ENCODE results near the gene RGS7. TPM values are rescaled to one million over a fixed set of nuclear protein-coding genes. Genes with fewer than 3 reads are reported as not detected.

Gene RGS7
- total and polyA plus RNA-seq, 2 of the 8 experiments (the other 6 are each of a cell fraction or from before 2014, with no cell fraction given) = 1.6 to 3.0 TPM

DNA sequence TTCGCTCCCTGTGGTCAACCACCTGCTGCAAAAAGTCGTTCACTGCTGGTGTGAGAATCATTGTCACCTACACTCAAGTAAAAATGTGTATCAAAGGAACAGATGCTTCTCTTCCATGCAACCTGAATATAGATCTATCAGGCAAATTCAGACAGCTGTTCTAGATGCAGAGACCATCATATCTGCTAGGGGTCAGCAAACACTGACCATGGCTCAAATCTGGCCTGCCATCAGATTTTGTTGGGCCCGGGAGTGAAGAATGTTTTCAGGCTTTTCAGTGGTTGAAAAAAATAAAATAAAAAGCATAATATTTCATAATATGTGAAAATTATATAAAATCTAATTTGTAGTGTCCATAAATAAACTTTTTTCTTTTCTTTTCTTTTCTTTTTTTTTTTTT lies 199.6 kb downstream of the RGS7 start:
- FAIRE-seq (no peak), DNase-seq (ENCODE audit: low read depth in 1 of 2, low spot score in 2 of 2) (no peak)
- Histone ChIP-seq H3K36me3 (ENCODE audit: control insufficient read depth in 2 of 4, insufficient read depth in 4 of 4, low read length in 3 of 4) (no peaks in the 10 kb centered on the region), H2BK120ac (replicated peaks; ENCODE audit: low read depth, low read length) (no peak overlapping the region), H4K20me1 (replicated peaks in 1 of 2; ENCODE audit: control insufficient read depth in 1 of 2, insufficient read depth in 2 of 2, low read length in 2 of 2) (no peaks in the 10 kb centered on the region), H3K27me3 (replicated peaks in 1 of 4; ENCODE audit: control insufficient read depth in 3 of 4, extremely low read depth in 1 of 4, insufficient read depth in 3 of 4, low read length in 3 of 4) (no peaks in the 10 kb centered on the region), H3K4ac (replicated peaks; ENCODE audit: insufficient read length, low read depth, low read length) (no peak overlapping the region), H3K56ac (replicated peaks; ENCODE audit: insufficient read length, low read depth, low read length) (no peak overlapping the region), H3K23me2 (ENCODE audit: low read depth, low read length) (no peaks in the 10 kb centered on the region), H2BK5ac (ENCODE audit: low read depth, low read length) (no peak overlapping the region), H3K9ac (replicated peaks in 1 of 4; ENCODE audit: extremely low read depth in 1 of 4, low read depth in 3 of 4, low read length in 3 of 4) (no peak overlapping the region), H3K14ac (ENCODE audit: insufficient read length) (no peak overlapping the region), H3K4me2 (ENCODE audit: insufficient read depth in 1 of 2, low read depth in 2 of 2, low read length in 2 of 2) (no peak overlapping the region), H4K8ac (ENCODE audit: extremely low read depth, insufficient read depth, low read length) (no peak overlapping the region), H4K91ac (replicated peaks; ENCODE audit: insufficient read length, low read length) (no peak overlapping the region), H3K4me1 (replicated peaks in 1 of 4; ENCODE audit: control insufficient read depth in 3 of 4, insufficient read depth in 4 of 4, low read length in 3 of 4) (no peaks in the 10 kb centered on the region), H2BK15ac (ENCODE audit: low read length) (no peak overlapping the region), H3K79me2 (ENCODE audit: control insufficient read depth in 1 of 2, insufficient read depth in 2 of 2, low read length in 2 of 2) (no peaks in the 10 kb centered on the region), H3K9me3 (ENCODE audit: insufficient read depth in 2 of 2, low read depth in 1 of 2, low read length in 1 of 2) (no peaks in the 10 kb centered on the region), H2AFZ (ENCODE audit: low read length) (no peak overlapping the region), H2AK5ac (ENCODE audit: low read depth, low read length) (no peak overlapping the region), H3K23ac (ENCODE audit: insufficient read length) (no peak overlapping the region), H2BK20ac (ENCODE audit: low read length) (no peak overlapping the region), H3K27ac (ENCODE audit: low read depth, low read length) (no peak overlapping the region), H3K18ac (ENCODE audit: extremely low read depth, low read length) (no peak overlapping the region), H3K79me1 (ENCODE audit: low read depth, low read length) (no peaks in the 10 kb centered on the region), H2BK12ac (ENCODE audit: low read depth, low read length) (no peak overlapping the region), H3K4me3 (ENCODE audit: extremely low read depth in 1 of 4, insufficient read depth in 2 of 4, low read depth in 3 of 4, low read length in 4 of 4) (no peak overlapping the region), H4K5ac (ENCODE audit: insufficient read length, low read depth, low read length) (no peak overlapping the region)
- CTCF ChIA-PET (ENCODE audit: partially characterized antibody) = interaction anchor here (0.6 to 2.5 kb wide), 7 partner anchors 15 to 227 kb away, joined by 3 to 9 read pairs (median 5); no protein-coding TSS in a partner anchor
- WGBS, 2 experiments (ENCODE audit: extremely low coverage in 1 of 2, insufficient coverage in 1 of 2, insufficient read length in 1 of 2, insufficient replicate concordance in 2 of 2, low coverage in 1 of 2, low lambda C conversion rate in 2 of 2, missing lambda C conversion rate in 1 of 2) = 97% methylated on average over 3 of the region's 3 CpGs; no CpG with 5 or more reads in 1 of the 2 experiments
- TF ChIP-seq SP2 (IDR thresholded peaks at IDR 0.05; ENCODE audit: low read length) = no peak
- TF ChIP-seq RAD21 (IDR thresholded peaks at IDR 0.05 in 1 of 2, conservative IDR thresholded peaks at IDR 0.05 in 1 of 2; ENCODE audit: low read depth in 2 of 2, low read length in 2 of 2) = peak; percentile 53 to 65
- no peak for TF ChIP-seq SUZ12 (IDR thresholded peaks at IDR 0.05; ENCODE audit: low read length)
- peak in 2 of 3 experiments; percentile 35 to 43; a peak in 3 of 4 replicates for TF ChIP-seq CTCF (IDR thresholded peaks at IDR 0.05; ENCODE audit: control extremely low read depth in 1 of 3, insufficient read depth in 1 of 3, low read depth in 1 of 3, low read length in 3 of 3)
- TF ChIP-seq EGR1 (IDR thresholded peaks at IDR 0.05; ENCODE audit: borderline replicate concordance, low read depth, low read length) = no peak
- POLR2A ChIA-PET (ENCODE audit: partially characterized antibody) = interaction anchor here (1.1 kb wide), 1 partner anchor 21 kb away, joined by 3 read pairs; no protein-coding TSS in a partner anchor
